ENCODE data around the gene PLOD2.
"Not testable (repeated sequence)": the region's sequence is repeated elsewhere in the genome, so short reads cannot be mapped to it uniquely, and the experiment has no call there.

PLOD2 gene

DNA sequence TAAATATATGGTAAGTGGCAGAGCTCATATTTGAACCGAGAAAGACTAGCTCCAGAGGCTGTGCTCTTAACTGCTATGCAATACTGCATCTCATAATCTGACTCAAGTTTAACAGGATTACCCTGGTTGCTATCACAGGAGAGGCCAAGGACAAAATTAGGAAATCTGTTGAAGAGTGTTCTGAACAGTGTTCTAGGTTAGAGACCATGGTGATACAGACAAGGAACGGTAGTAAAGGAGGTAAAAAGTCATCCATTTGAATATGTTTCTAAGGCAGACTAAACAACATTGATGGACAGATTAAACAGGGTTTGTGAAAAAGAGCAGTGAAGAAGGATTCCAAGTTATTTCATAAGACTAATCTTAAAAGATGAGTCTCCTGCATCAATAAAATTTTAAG is 22.1 kb downstream of the PLOD2 start:
- no peak for DNase-seq (ENCODE audit: low read depth)

DNA sequence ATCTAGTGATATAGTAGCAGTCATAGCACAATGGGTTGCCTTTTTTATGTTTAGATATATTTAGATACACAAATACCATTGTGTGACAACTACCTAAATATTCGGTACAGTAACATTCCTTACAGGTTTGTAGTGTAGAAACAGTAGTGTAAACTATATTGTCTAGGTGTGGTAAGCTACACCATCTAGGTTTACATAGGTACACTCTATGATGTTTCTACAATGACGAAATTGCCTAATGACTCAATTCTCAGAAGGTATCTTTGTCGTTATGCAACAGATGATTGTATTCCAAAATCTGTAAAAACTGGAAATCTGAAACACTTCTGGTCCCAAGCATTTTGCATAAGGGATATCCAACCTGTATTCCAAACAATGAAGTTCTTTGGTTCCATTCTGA is 24.3 kb downstream of the PLOD2 start:
- no peak for DNase-seq (ENCODE audit: low read depth)

DNA sequence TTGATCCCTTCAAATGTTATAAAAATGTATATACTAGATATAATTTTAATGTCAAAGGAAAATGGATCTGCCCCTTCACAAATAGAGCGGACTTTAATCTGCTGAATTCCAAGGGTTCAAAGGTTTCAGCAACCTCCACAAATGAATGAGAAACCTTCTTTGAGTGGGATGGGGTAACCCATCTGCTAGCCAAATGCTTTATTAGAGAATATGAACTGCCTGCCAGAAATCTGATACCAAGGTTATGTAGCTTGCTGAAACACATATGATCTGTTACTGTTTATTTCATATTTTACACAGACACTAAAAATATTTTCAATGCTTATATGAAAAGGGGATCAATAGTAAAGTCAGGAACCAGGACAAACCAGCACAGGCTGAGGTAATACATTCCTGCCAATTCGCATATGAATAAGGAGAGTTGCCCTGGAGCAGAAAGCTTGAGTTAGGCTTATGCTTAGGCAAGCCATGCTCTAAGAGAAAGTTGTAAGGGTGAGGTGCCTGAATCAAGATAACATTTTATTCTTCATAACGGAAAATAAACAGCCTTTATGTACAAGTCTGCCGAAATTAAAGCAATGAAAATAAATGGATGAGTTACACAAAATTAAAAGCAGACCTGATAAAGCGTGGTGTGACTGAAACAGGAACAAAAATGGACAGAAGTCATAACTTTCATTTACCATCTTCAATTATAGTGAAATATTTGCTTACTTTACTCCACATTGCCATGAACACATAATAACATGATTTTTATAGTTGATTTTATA is 26.5 kb downstream of the PLOD2 start:
- no peak for DNase-seq (ENCODE audit: low read depth)

DNA sequence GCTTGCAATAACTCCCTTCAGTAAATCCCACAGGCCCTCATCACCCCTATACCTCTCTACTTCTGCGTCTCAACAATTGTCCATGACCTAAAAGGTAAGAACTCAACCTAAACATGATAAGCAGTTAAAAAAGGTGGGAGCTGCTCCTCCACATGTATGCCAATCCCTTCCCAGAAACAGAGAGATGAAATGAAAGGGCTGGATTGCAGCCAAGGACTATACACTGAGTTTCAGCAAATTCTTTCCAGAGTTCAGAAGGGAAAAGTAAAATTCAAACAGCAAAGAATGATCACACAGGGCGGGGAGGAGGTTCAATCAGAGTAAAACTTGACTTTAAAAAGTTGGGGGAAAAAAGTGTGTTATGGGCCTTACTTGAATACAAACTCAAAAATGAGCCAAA is 27.5 kb downstream of the PLOD2 start:
- no peak for DNase-seq (ENCODE audit: low read depth)

DNA sequence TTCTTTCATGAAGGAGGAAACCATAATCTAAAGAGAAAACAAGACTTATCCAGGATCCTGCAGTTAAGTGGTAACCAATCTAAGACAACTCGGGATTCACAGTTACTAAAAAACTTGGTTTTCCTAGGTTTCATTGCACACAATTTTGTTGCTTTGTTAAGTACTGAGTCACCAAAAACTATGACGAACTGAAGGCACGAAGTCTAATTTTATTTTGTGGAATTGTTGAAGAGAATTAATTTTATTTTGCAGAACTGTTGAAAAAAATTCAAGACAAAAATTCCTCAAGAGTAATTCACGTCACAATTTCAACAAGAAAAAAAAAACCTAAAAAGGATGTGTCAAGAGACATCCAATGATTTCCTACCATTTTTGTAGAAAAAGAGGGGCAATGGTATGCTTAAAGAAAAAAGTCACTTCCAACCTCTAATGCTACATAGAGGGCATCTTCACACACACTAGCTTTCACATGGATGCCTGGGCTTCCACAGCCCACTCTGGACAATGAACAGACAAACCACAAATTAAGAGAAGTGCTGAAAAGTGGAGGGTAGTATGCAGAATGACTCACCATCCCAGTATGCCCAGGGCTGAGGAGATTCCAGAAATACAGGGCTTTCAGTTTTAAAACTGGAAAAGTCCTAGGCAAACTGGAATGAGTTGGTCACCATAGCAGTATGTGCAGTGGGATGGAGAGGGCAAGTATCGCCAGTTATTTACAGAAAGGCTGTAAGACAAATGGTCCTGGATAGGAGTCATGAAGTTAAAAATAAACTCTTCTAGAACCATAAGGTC is 29.2 kb downstream of the PLOD2 start:
- DNase-seq (ENCODE audit: low read depth) = peak; percentile 69

DNA sequence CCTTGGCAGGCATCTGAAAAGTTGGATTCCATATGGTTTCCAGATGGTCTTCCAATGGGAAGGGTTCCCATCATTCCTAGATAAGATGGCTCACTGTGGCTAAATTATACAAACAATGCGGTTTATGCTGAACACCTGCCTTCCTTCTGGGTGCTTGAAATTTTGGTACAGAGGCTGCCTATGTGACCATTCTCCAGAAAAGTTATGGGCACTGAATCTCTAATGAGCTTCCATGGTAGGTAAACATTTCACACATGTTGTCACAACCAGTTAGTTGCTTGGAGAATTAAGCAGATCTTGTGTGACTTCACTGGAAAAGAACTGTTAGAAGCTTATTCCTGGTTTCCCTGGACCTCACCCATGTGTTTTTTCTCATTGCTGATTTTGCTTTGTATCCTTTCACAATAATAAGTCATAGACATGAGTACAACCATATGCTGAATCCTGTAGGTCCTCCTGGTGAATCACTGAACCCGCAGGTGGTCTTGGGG is 30.1 kb downstream of the PLOD2 start:
- DNase-seq (ENCODE audit: low read depth) = no peak

DNA sequence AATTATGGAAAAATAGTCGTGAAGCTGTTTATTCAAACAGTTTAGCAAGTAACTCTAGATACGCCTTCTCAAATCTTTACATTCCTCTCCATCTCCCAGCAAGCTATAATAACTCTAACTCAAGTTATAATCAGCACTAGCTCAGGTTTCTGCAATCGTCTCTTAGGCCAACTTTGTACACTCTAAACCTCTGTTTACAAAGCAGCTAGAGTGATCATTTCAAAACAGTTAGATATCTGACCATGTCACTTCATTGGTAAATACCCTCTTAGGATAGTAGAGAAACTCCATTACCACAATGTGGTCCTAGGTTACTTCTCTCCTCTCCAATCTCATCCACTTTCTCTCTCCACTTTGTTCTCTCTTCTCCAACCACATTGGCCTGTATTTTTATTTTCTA is 31.2 kb downstream of the PLOD2 start:
- DNase-seq (ENCODE audit: low read depth) = no peak

DNA sequence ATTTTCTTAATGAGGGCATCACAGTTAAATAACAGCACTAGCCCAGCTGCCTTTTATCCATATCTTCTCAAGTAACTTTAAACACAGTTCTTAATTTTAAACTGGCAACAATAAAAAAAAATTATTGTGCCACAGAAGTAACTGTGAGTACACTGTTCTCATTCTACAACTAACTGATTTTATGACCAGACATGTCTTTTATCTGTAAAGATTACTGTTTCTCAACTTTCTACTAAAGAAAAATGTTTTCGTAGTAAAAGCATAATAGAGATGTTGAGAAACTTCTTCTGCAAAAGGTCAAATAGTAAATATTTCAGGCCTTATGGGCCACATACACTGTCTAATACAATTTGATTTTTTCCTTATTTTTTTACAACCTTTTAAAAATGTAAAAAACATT is 32.0 kb downstream of the PLOD2 start:
- DNase-seq (ENCODE audit: low read depth) = no peak

DNA sequence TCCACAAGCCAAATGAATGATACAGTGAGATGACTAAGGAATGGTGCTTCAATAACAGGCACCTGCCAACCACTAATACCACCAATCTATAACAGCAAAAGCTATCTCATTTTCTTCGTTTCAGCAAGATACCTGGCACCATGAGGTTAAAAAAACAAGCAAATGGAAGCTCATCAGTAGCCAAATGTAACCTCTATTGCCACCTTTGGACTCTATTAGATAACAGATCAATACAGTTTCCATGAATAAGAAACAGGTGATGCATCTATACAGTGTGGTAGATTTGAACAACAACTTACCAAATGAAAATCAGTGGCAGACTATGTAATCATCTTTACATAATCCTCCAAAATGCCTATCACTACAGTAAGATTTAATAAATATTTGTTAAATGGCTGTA is 32.8 kb downstream of the PLOD2 start:
- DNase-seq (ENCODE audit: low read depth) = no peak

DNA sequence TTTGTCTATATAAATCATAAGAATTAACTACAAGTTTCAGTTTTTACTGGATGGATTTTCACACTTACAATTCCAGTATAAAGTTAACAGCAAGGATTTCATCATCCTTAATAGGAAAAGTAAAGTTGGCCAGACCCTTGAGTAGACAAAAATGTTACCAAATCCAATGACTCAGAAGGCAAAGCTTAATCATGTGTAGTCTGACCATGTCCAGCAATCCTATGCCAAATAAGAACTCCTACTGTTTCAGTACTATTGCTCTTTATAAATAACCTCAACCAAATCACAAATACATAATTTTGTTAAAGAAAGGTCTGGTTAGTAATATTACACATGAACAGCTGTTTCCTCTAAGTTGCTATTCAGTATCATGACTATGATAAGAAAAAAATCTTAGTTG is 35.0 kb downstream of the PLOD2 start:
- DNase-seq (ENCODE audit: low read depth) = peak; percentile 91

DNA sequence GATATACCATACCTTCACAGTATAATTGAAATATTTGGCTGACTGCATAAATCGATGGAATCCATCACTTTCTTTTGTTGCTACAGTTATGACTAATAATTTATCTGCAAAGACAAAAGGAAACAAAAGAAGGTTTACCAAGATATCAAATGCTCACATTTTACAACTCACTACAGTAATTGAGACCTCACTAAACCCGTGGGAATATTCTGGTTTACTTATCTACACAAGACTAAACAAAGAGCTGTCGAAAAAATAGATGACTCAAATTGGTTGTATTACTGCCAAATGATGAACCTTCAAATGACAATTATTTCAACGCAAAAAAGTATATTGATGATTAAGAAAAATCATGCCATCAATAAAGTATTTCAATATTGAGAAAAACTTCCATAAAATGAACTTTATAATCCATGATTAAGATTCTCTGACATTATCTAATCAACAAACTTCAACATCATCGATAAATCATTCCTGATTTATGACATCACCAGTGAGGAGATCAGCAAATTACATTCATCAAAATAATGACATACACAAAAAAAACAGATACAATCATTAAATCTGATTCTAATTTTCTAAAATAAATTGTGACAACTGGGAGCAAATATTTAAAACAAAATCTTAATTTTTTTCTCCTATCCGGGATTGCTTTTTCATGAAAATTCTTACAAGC is 36.7 kb downstream of the PLOD2 start:
- DNase-seq (ENCODE audit: low read depth) = no peak

DNA sequence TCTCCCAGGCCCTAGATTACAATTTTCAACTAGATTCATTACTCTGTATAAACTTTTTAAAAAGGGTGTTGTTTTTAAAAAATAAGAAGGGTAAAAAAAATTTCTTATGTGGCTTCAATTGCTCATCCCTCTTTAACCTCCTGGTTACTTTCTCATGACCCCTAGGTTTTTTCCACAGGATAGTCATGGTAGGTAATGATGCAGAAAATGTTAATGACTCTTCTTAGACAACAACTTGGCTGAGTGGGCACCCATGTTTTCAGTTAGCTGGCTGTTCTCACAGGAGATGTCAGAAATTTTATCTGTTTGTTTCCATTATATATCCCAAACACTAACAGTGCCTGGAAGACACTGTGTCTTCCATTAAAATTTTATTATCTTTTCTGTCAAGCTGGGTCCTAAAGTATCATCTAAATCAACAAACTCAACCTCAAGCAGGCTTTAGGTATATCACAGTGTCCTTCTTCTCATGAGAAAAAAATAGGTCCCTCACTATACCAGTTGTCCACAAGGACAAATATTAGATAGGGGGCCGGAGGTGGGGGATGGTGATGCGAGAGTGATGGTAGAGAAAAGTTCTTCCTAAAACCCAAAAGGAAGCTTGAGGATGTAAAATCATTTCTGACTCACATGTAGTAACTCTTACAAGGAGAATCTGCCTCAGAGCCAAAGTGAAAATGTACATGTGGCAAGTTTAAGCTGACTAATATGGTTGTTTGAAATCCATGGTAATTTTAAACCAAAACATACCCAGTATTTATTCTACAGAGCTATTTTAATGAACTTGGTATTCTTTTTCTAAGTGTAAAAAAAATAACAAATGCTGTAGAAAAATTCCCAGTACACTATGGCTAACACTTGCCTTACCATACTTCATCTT is 43.3 kb downstream of the PLOD2 start:
- DNase-seq (ENCODE audit: low read depth) = peak; percentile 68

DNA sequence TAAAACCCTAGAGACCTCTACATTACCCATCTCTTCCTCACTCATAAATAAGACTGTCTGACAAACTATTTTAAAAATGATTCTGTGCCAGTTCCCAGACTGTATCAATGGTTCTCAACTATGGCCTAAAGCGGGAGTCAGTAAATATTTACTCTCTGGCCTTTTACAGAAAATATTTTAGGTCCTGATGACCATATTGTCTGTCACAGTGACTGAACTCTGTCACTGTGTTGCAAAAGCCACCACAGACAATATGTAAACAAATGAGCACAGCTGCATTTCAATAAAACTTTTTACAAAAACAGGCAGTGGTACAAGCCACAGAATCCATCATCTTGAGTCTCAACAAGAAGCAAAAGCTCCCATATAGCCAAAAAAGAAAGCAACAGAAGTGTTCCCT is 45.4 kb downstream of the PLOD2 start:
- no peak for DNase-seq (ENCODE audit: low read depth)

DNA sequence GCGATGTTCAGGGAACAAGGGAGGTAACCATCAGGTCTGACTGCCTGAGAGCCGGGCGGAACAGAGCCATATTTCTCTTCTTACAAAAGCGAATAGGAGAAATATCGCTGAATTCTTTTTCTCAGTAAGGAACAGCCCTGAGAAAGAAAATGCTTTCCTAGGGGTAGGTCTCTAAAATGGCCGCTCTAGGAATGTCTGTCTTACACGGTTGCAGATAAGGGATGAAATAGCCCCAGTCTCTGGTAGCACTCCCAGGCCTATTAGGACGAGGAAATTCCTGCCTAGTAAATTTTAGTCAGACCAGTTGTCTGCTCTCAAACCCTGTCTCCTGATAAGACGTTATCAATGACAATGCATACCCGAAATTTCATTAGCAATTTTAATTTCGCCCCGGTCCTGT is 47.2 kb downstream of the PLOD2 start:
- not testable (repeated sequence) for DNase-seq (ENCODE audit: low read depth)

DNA sequence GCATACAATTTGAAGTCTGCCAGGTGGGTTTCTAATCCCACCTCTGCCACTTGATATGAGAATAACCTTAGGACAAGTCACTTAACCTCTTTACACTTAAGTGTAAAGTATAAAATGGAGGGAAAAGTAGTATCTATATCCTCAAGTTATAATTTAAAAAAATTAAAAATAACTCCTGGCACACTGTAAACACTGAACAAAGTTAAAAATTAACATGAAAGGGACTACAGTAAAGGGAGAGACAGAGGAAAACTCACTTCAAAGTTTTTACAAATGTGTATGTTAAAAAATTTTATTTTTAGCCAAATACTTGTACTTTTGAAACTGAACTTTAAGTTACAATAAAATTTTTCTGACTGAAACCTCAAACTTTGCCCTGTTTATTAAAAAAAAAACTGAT is 49.6 kb downstream of the PLOD2 start:
- no peak for DNase-seq (ENCODE audit: low read depth)

DNA sequence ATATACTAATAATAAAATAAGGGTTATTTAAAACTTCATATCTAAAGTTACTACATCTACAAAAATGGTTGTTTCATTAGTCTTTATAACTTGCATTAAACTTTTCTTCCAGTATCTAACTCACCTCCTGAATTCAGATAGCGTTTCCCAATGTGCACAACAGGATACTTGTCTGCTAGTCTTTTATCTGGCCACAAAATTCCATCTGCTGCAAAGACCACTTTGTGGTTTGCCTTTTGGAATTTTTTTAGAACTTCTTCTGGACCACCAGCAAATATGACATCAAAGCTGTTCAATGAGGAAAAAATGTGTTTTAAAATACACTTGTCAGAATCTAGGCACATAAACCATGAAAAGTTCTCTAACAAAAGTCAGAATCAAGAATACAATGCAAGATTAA is 50.8 kb downstream of the PLOD2 start:
- DNase-seq (ENCODE audit: low read depth) = no peak

DNA sequence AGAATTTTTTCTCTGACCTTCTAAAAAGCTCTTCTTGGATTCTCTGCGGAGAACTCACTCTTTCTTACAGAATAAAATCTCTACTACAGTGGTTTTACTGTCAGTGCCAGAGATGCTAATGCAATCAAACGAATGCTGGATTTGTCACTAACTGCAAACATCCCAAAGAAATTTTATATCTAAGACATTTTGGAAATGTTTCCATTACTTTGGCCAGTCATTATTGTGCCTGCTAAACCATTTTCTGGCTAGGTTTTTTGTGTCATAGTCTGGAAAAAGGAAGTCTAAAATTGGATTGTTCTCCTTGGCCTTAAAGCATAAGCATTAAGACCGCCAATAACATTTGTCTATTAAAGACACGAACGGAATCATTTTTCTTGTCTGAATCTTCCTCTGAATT is 54.0 kb downstream of the PLOD2 start:
- DNase-seq (ENCODE audit: low read depth) = no peak

DNA sequence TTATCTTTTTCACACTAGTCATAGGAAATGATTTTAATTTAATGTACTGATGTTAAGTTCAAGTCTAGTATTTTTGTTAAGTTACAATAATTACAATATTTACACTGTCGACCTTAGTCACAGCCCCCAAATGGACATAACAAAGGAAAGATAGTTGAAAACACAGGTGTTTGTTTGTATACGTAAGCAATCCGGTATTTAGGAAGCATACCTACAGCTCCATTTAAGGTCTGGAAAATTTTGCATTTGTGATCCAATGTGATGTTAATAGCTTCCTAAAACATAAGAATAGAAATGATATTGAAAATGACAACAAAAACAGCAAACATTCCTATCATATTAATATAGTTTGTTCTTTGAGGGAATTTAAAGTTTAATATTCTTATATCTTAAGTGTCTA is 56.9 kb downstream of the PLOD2 start:
- DNase-seq (ENCODE audit: low read depth) = no peak

DNA sequence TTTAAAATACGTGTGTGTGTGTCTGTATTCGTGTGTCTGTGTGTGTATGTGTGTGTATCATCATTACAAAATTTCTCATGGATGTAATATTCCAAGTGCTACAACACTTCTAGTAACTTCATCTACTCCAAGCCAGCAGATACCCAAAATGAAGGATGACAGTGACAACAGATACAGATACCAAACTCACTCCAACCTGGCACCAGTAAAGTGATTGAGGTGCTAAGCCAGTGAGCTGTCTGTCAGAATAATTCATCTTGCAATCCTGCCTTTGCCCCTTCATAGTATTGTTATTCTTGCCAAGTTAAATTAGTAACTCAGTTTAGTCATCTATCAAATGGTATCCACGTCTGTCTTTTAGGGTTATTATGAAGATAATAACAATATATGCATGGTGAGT is 58.1 kb downstream of the PLOD2 start:
- DNase-seq (ENCODE audit: low read depth) = no peak

DNA sequence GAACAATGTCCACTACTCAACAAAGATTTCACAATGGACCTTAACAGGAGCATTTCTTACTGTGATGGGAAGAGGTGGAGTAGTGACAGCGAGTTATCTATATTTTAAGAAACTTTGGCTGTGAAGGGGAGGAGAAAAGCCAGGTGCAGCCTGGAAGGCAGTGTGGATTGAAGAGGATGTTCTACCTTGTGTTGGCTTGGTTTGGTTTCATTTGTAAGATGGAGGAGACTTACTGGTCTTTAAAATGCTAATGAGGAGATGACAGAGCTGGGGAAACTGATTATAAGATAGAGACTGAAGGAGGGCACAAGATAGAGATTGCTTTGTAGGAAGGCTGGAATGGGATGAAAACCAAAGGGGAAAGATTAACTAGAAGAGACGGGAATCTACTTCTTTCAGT is 59.4 kb downstream of the PLOD2 start:
- no peak for DNase-seq (ENCODE audit: low read depth)

DNA sequence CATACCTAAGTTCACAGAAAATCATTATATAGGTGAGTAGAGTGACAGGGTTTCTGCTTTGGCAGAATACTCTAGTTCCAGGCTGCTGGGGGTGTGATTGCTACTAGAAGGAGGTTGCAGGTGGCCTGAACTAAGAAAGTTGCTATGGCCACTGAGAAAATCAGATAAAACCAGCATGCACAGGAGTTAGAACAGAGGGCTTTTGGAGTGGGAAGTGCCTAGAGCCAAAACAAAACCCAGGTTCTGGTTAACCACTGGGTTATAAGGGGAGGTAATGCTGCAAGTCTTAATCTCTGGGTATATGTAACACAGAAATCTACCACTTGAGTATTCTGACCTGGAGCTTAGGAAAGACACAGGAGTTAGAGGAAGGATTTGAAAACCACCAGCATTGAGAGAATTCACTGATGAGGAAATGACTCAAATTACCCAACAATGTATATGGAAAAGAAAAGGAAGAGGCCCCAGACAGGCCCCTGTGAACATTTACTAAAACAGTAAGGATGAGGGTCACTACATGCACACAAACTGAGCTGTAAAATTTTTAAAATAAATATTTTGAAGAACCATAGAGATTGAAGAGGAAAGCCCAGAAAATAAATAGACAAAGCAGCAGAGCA is 60.0 kb downstream of the PLOD2 start:
- DNase-seq (ENCODE audit: low read depth) = no peak

DNA sequence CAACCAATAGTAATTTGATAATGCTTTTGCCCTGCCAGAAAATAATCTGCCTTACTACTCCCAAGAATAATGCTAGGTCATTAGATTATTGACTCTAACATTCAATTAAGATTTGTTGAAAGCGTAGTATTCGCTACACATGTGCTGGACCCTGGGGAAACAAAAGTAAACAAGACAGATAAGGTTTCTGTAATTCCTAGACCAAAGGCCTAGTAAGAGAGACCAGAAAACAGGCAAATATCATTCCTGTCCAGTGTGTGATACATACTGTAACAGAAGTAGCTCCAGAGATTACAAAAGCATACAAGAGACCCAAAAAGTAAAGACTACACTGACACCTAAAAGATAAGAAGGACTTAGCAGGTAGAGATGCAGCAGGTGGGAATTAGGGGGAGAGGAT is 60.8 kb downstream of the PLOD2 start:
- no peak for DNase-seq (ENCODE audit: low read depth)

Measured in non-pigmented ciliary epithelial cell (primary cell).